Nephron progenitor cell (in vitro differentiated cells): ENCODE data around the gene AP3B2.

Experiments
- DNase-seq: peaks from one replicate; pipeline ENCODE4 v3.0.0; 2021
- H3K27ac Mint-ChIP-seq: 2 replicates; pipeline ENCODE4 v1.8.0; 2021; ENCODE audit warnings: mild to moderate bottlenecking, moderate library complexity, mixed read lengths
- H3K27me3 Mint-ChIP-seq: 2 replicates; pipeline ENCODE4 v1.8.0; 2021; ENCODE audit warnings: mild to moderate bottlenecking, low read depth, mixed read lengths; ENCODE audit not compliant: poor library complexity
- H3K36me3 Mint-ChIP-seq: 2 replicates; pipeline ENCODE4 v1.8.0; 2021; ENCODE audit warnings: low read depth, mixed read lengths
- H3K4me1 Mint-ChIP-seq: 2 replicates; pipeline ENCODE4 v1.8.0; 2021; ENCODE audit warnings: mixed read lengths
- H3K4me3 Mint-ChIP-seq: 2 replicates; pipeline ENCODE4 v1.8.0; 2021; ENCODE audit warnings: mild to moderate bottlenecking, moderate library complexity, mixed read lengths
- H3K9me3 Mint-ChIP-seq: 2 replicates; pipeline ENCODE4 v1.8.0; 2021; ENCODE audit warnings: mild to moderate bottlenecking, moderate library complexity, mixed read lengths
- CTCF ChIP-seq: fragments of 200-600 bp; sonication (generic); IDR thresholded peaks from 2 replicates; pipeline ENCODE4 v1.5.0; 2021; ENCODE audit warnings: antibody characterized with exemption

The AP3B2 gene

GRCh38 chr15:82613747-82614146 lies 95.9 kb downstream of the AP3B2 start:
- H3K36me3 Mint-ChIP-seq: no peaks in the 10 kb centered on the region
- no peak overlapping the region for H3K4me3 Mint-ChIP-seq
- TF ChIP-seq CTCF: no peak
- no peak overlapping the region for H3K27ac Mint-ChIP-seq
- peaks cover 37% of the 10 kb centered on the region for H3K27me3 Mint-ChIP-seq
- H3K4me1 Mint-ChIP-seq: no peaks in the 10 kb centered on the region
- DNase-seq: peak; percentile 4
- no peaks in the 10 kb centered on the region for H3K9me3 Mint-ChIP-seq

- Mint-ChIP-seq H3K4me1 (no peaks in the 10 kb centered on the region), H3K36me3 (no peaks in the 10 kb centered on the region), H3K4me3 (no peak overlapping the region), H3K27me3 (peaks cover 30% of the 10 kb centered on the region), H3K27ac (no peak overlapping the region), H3K9me3 (no peaks in the 10 kb centered on the region)
- no peak for TF ChIP-seq CTCF
- no peak for DNase-seq
Measured at GRCh38 chr15:82611348-82611747, 98.3 kb downstream of the AP3B2 start.
